PC-3 (cell line): ENCODE measurements around the gene NUP160. TPM values are rescaled to one million over a fixed set of nuclear protein-coding genes. Genes with fewer than 3 reads are reported as not detected.

Experiments
- ATAC-seq: fragments of 200-7000 bp; cut with Tn5 transposase; 2 replicates; pipeline ENCODE4 v1.9.1; 2020; ENCODE audit warnings: mild to moderate bottlenecking, moderate library complexity
- BruUV-seq: library from RNA; stranded (reverse); fragments of 400-500 nt; replicated peaks from 2 replicates; lab custom pipeline; 2021; lab: Mats Ljungman, UMichigan
- CTCF ChIA-PET: fragments of 300-600 bp; sonication (Branson Sonifier 250); formaldehyde crosslinking; loops from one replicate; lab custom pipeline; 2022; ENCODE audit warnings: antibody characterized with exemption; lab: Charles Lee
- POLR2A ChIA-PET: fragments of 300-600 bp; sonication (Branson Sonifier 250); formaldehyde crosslinking; loops from one replicate; lab custom pipeline; 2022; ENCODE audit warnings: antibody characterized with exemption; ENCODE audit not compliant: unreplicated experiment; lab: Charles Lee
- DNase-seq: peaks from one replicate; pipeline ENCODE4 v3.0.0-alpha.2; 2015
- H2AFZ ChIP-seq: fragments of 300-600 bp; sonication (generic); 2 replicates; pipeline ENCODE4 v1.6.0; 2016; ENCODE audit warnings: antibody characterized with exemption, low read length
- H3F3A ChIP-seq: fragments of 300-600 bp; sonication (generic); one replicate; pipeline ENCODE4 v1.6.0; 2017; ENCODE audit warnings: antibody characterized with exemption, low read length, control low read depth, mild to moderate bottlenecking; ENCODE audit not compliant: unreplicated experiment
- H3K27ac ChIP-seq: fragments of 300-600 bp; sonication (generic); 2 replicates; pipeline ENCODE4 v1.5.1; 2016; ENCODE audit warnings: mild to moderate bottlenecking, low read length
- H3K27me3 ChIP-seq: fragments of 300-600 bp; sonication (generic); 2 replicates; pipeline ENCODE4 v1.6.1; 2016; ENCODE audit warnings: low read length, mixed read lengths
- H3K36me3 ChIP-seq: fragments of 300-600 bp; sonication (generic); 2 replicates; pipeline ENCODE4 v1.6.1; 2016; ENCODE audit warnings: low read depth, mixed run types, low read length, mixed read lengths
- H3K4me1 ChIP-seq: fragments of 300-600 bp; sonication (generic); 2 replicates; pipeline ENCODE4 v1.5.1; 2016; ENCODE audit warnings: low read length; ENCODE audit not compliant: insufficient read depth
- H3K4me2 ChIP-seq: fragments of 300-600 bp; sonication (generic); 2 replicates; pipeline ENCODE4 v1.6.0; 2016; ENCODE audit warnings: low read length
- H3K4me3 ChIP-seq: fragments of 300-600 bp; sonication (generic); 2 replicates; pipeline ENCODE4 v1.5.1; 2016; ENCODE audit warnings: mild to moderate bottlenecking, low read length, mixed read lengths
- H3K79me2 ChIP-seq: fragments of 300-600 bp; sonication (generic); 2 replicates; pipeline ENCODE4 v1.6.1; 2017; ENCODE audit warnings: low read length, mixed read lengths
- H3K9ac ChIP-seq: fragments of 300-600 bp; sonication (generic); 2 replicates; pipeline ENCODE4 v1.6.0; 2016; ENCODE audit warnings: mild to moderate bottlenecking, low read length
- H3K9me2 ChIP-seq: fragments of 300-600 bp; sonication (generic); replicated peaks from 2 replicates; pipeline ENCODE4 v1.6.1; 2016; ENCODE audit warnings: mixed run types, low read length, mixed read lengths
- H3K9me3 ChIP-seq: fragments of 300-600 bp; sonication (generic); 2 replicates; pipeline ENCODE4 v1.6.1; 2016; ENCODE audit warnings: low read length, mixed read lengths
- H4K20me1 ChIP-seq: fragments of 300-600 bp; sonication (generic); 2 replicates; pipeline ENCODE4 v1.6.1; 2016; ENCODE audit warnings: low read length, mixed read lengths
- CTCF ChIP-seq: fragments of 300-600 bp; sonication (generic); conservative IDR thresholded peaks from 2 replicates; pipeline ENCODE4 v1.5.1; 2017; ENCODE audit warnings: antibody characterized with exemption, low read depth, mild to moderate bottlenecking, low read length
- EZH2 ChIP-seq: fragments of 300-600 bp; sonication (generic); IDR thresholded peaks from one replicate; pipeline ENCODE4 v1.6.1; 2017; ENCODE audit warnings: antibody characterized with exemption, mild to moderate bottlenecking, low read length; ENCODE audit not compliant: unreplicated experiment
- EZH2phosphoT487 ChIP-seq: fragments of 300-600 bp; sonication (generic); IDR thresholded peaks from 2 replicates; pipeline ENCODE4 v1.6.1; 2018; ENCODE audit warnings: mild to moderate bottlenecking, antibody characterized with exemption, low read length, borderline replicate concordance
- intact Hi-C: fragments of 100-400 bp; cut with micrococcal nuclease; formaldehyde crosslinking; loops from 2 replicates; pipeline ENCODE4 v1.9.0; 2023
- total RNA-seq: library from RNA; depleted of rRNA; stranded (reverse); fragments of >200 nt; gene quantifications from 2 replicates; pipeline ENCODE4 v1.2.3, GENCODE V29; 2014

The NUP160 gene
- total RNA-seq, 1 experiment from 2014 or later = 23.0 TPM

GRCh38 chr11:47783087-47783610 is 65.0 kb downstream of the NUP160 start:
- TF ChIP-seq EZH2 = no peak
- TF ChIP-seq CTCF = no peak
- no peak for TF ChIP-seq EZH2phosphoT487
- Histone ChIP-seq H3K36me3 (peaks cover 58% of the 10 kb centered on the region), H3K27ac (no peak overlapping the region), H3K9me3 (no peaks in the 10 kb centered on the region), H3K9ac (no peak overlapping the region), H3K79me2 (no peaks in the 10 kb centered on the region), H4K20me1 (no peaks in the 10 kb centered on the region), H3K27me3 (no peaks in the 10 kb centered on the region), H2AFZ (no peak overlapping the region), H3K4me3 (no peak overlapping the region), H3K9me2 (no peaks in the 10 kb centered on the region), H3F3A (no peaks in the 10 kb centered on the region), H3K4me1 (no peaks in the 10 kb centered on the region), H3K4me2 (no peak overlapping the region)
- POLR2A ChIA-PET = no interaction called here
- ATAC-seq (no peak), DNase-seq (no peak)
- no TSS peak for BruUV-seq
- intact Hi-C loops = no loop called here
- CTCF ChIA-PET = no interaction called here

- Histone ChIP-seq H3K9me3 (no peaks in the 10 kb centered on the region), H3K36me3 (peaks cover 47% of the 10 kb centered on the region), H4K20me1 (no peaks in the 10 kb centered on the region), H3F3A (no peaks in the 10 kb centered on the region), H3K27me3 (no peaks in the 10 kb centered on the region), H3K79me2 (no peaks in the 10 kb centered on the region), H3K4me2 (no peak overlapping the region), H2AFZ (no peak overlapping the region), H3K9me2 (no peaks in the 10 kb centered on the region), H3K27ac (no peak overlapping the region), H3K4me3 (no peak overlapping the region), H3K4me1 (no peaks in the 10 kb centered on the region), H3K9ac (no peak overlapping the region)
- intact Hi-C loops = no loop called here
- ChIA-PET CTCF (no interaction called here), POLR2A (no interaction called here)
- no peak for ATAC-seq
- TF ChIP-seq CTCF = no peak
- no peak for TF ChIP-seq EZH2
- no peak for TF ChIP-seq EZH2phosphoT487
- no peak for DNase-seq
- no TSS peak for BruUV-seq
Measured at GRCh38 chr11:47778878-47779483, 69.2 kb downstream of the NUP160 start.

GRCh38 chr11:47775240-47775869 is 72.8 kb downstream of the NUP160 start:
- no peak overlapping the region for H3K4me3 ChIP-seq
- H3K9me3 ChIP-seq = no peaks in the 10 kb centered on the region
- peaks cover 32% of the 10 kb centered on the region for H3K36me3 ChIP-seq
- no peaks in the 10 kb centered on the region for H3F3A ChIP-seq
- H3K4me1 ChIP-seq = no peaks in the 10 kb centered on the region
- H3K27ac ChIP-seq = no peak overlapping the region
- intact Hi-C loops = no loop called here
- no peak overlapping the region for H3K4me2 ChIP-seq
- H3K9me2 ChIP-seq = no peaks in the 10 kb centered on the region
- no peak for ATAC-seq
- no peaks in the 10 kb centered on the region for H4K20me1 ChIP-seq
- no peaks in the 10 kb centered on the region for H3K27me3 ChIP-seq
- POLR2A ChIA-PET = no interaction called here
- BruUV-seq = no TSS peak
- DNase-seq = no peak
- TF ChIP-seq EZH2phosphoT487 (no peak), CTCF (no peak), EZH2 (no peak)
- no peaks in the 10 kb centered on the region for H3K79me2 ChIP-seq
- H3K9ac ChIP-seq = no peak overlapping the region
- CTCF ChIA-PET = no interaction called here
- H2AFZ ChIP-seq = no peak overlapping the region
